ENCODE data around the gene E2F4. TPM values are rescaled to one million over a fixed set of nuclear protein-coding genes. Genes with fewer than 3 reads are reported as not detected.
A peak's percentile ranks its signal among the peaks of the same experiment; 100 is the strongest.

E2F4 gene
- total and polyA plus RNA-seq, 2 donors (not counting 1 experiment from before 2014, with no cell fraction given) = 106 to 188 TPM

- H3K9ac ChIP-seq (ENCODE audit: low read length) = peak overlapping the region; percentile 83
- peak overlapping the region; percentile 86 for H3K4me2 ChIP-seq (replicated peaks; ENCODE audit: low read depth, low read length, poor library complexity, severe bottlenecking)
- ChIA-PET POLR2A (interaction anchor here (2.3 to 3.7 kb wide), 2 partner anchors 17 to 20 kb away, joined by 27 to 30 read pairs; partner anchors contain the start of genes FHOD1 and SLC9A5), CTCF (interaction anchor here (0.7 to 4.2 kb wide), 10 partner anchors 18 to 262 kb away, joined by 3 to 33 read pairs (median 3); partner anchors contain the start of genes FHOD1, KCTD19, LRRC36 and SLC9A5)
- Mint-ChIP-seq H3K27ac (peak overlapping the region; percentile 100), H3K27me3 (no peaks in the 10 kb centered on the region), H3K4me1 (peaks cover 29% of the 10 kb centered on the region), H3K4me3 (peak overlapping the region; percentile 100), H3K9me3 (ENCODE audit: insufficient read depth) (no peaks in the 10 kb centered on the region)
- H2AFZ ChIP-seq (ENCODE audit: insufficient read depth, low read depth, low read length, poor library complexity, severe bottlenecking) = peak overlapping the region; percentile 92
- TF ChIP-seq EZH2 (IDR thresholded peaks at IDR 0.05; ENCODE audit: borderline replicate concordance, insufficient read depth, low read depth, low read length, poor library complexity, severe bottlenecking) (no peak), CTCF (IDR thresholded peaks at IDR 0.05) (no peak)
- peaks cover 2 to 34% of the 10 kb centered on the region in 2 experiments for H3K36me3 ChIP-seq (replicated peaks in 1 of 2; ENCODE audit: control extremely low read depth in 1 of 2, control insufficient read depth in 1 of 2, extremely low read depth in 1 of 2, insufficient read depth in 2 of 2, low read length in 1 of 2)
- 13% methylated on average over 8 of the region's 12 CpGs for WGBS (ENCODE audit: insufficient coverage)
- no peaks in the 10 kb centered on the region for H3K27me3 ChIP-seq (replicated peaks in 1 of 4; ENCODE audit: control extremely low read depth in 1 of 4, control insufficient read depth in 3 of 4, insufficient read depth in 4 of 4, low read length in 3 of 4)
- ATAC-seq (ENCODE audit: low read depth) = no peak
- peak overlapping the region; percentile 52 to 82 for H3K27ac ChIP-seq (ENCODE audit: low read length in 2 of 2)
- peak overlapping the region; percentile 77 to 99 (median 86) for H3K4me3 ChIP-seq (ENCODE audit: control extremely low read depth in 1 of 5, extremely low read depth in 1 of 5, insufficient read depth in 1 of 5, low read depth in 2 of 5, low read length in 4 of 5)
- DNase-seq = no peak
- intact Hi-C loops (cut with micrococcal nuclease) = loop anchor here (1.0 to 2.0 kb wide), 5 partner anchors 20 to 619 kb away; partner anchors contain the start of genes CENPT, E2F4, FBXL8 and FHOD1
- no peaks in the 10 kb centered on the region for H3K9me3 ChIP-seq (ENCODE audit: control extremely low read depth in 1 of 3, control insufficient read depth in 2 of 3, insufficient read depth in 1 of 3, low read length in 2 of 3)
- peaks cover 19% of the 10 kb centered on the region for H4K20me1 ChIP-seq (ENCODE audit: control insufficient read depth, insufficient read depth, low read length, poor library complexity, severe bottlenecking)
- peaks cover 17% of the 10 kb centered on the region for H3K79me2 ChIP-seq (ENCODE audit: control insufficient read depth, insufficient read depth, low read length)
- peaks cover 15 to 22% of the 10 kb centered on the region in 2 donors for H3K4me1 ChIP-seq (ENCODE audit: control insufficient read depth in 2 of 2, insufficient read depth in 2 of 2, low read length in 2 of 2)
Measured at GRCh38 chr16:67227567-67227921, 35.6 kb downstream of the E2F4 start.

GRCh38 chr16:67228034-67228785 is 36.3 kb downstream of the E2F4 start:
- peak overlapping the region; percentile 86 for H3K4me2 ChIP-seq (replicated peaks; ENCODE audit: low read depth, low read length, poor library complexity, severe bottlenecking)
- H3K9ac ChIP-seq (ENCODE audit: low read length) = no peak overlapping the region
- peak overlapping the region; percentile 100 for H3K27ac Mint-ChIP-seq
- H3K9me3 ChIP-seq (ENCODE audit: control extremely low read depth in 1 of 3, control insufficient read depth in 2 of 3, insufficient read depth in 1 of 3, low read length in 2 of 3) = no peaks in the 10 kb centered on the region
- H3K4me3 Mint-ChIP-seq = peak overlapping the region; percentile 100
- ChIA-PET CTCF (interaction anchor here (0.6 to 4.2 kb wide), 6 partner anchors 17 to 548 kb away, joined by 3 to 33 read pairs (median 3); partner anchors contain the start of genes FHOD1, KCTD19, LRRC36 and SLC9A5), POLR2A (interaction anchor here (2.3 to 3.7 kb wide), 2 partner anchors 16 to 20 kb away, joined by 27 to 30 read pairs; partner anchors contain the start of genes FHOD1 and SLC9A5)
- H3K9me3 Mint-ChIP-seq (ENCODE audit: insufficient read depth) = no peaks in the 10 kb centered on the region
- H3K79me2 ChIP-seq (ENCODE audit: control insufficient read depth, insufficient read depth, low read length) = peaks cover 17% of the 10 kb centered on the region
- H3K4me1 ChIP-seq (ENCODE audit: control insufficient read depth in 2 of 2, insufficient read depth in 2 of 2, low read length in 2 of 2) = peaks cover 15 to 22% of the 10 kb centered on the region in 2 donors
- TF ChIP-seq CTCF (IDR thresholded peaks at IDR 0.05) (no peak), EZH2 (IDR thresholded peaks at IDR 0.05; ENCODE audit: borderline replicate concordance, insufficient read depth, low read depth, low read length, poor library complexity, severe bottlenecking) (no peak)
- no peak overlapping the region for H3K27ac ChIP-seq (ENCODE audit: low read length in 2 of 2)
- H3K36me3 ChIP-seq (replicated peaks in 1 of 2; ENCODE audit: control extremely low read depth in 1 of 2, control insufficient read depth in 1 of 2, extremely low read depth in 1 of 2, insufficient read depth in 2 of 2, low read length in 1 of 2) = peaks cover 0 to 34% of the 10 kb centered on the region in 2 experiments
- peak overlapping the region in 4 of 5 experiments; percentile 77 to 99 (median 92) for H3K4me3 ChIP-seq (ENCODE audit: control extremely low read depth in 1 of 5, extremely low read depth in 1 of 5, insufficient read depth in 1 of 5, low read depth in 2 of 5, low read length in 4 of 5)
- 94% methylated on average over 6 of the region's 9 CpGs for WGBS (ENCODE audit: insufficient coverage)
- peaks cover 19% of the 10 kb centered on the region for H4K20me1 ChIP-seq (ENCODE audit: control insufficient read depth, insufficient read depth, low read length, poor library complexity, severe bottlenecking)
- H2AFZ ChIP-seq (ENCODE audit: insufficient read depth, low read depth, low read length, poor library complexity, severe bottlenecking) = no peak overlapping the region
- H3K4me1 Mint-ChIP-seq = peaks cover 29% of the 10 kb centered on the region
- no peak for ATAC-seq (ENCODE audit: low read depth)
- no peaks in the 10 kb centered on the region for H3K27me3 ChIP-seq (replicated peaks in 1 of 4; ENCODE audit: control extremely low read depth in 1 of 4, control insufficient read depth in 3 of 4, insufficient read depth in 4 of 4, low read length in 3 of 4)
- no peaks in the 10 kb centered on the region for H3K27me3 Mint-ChIP-seq
- DNase-seq = no peak
- intact Hi-C loops (cut with micrococcal nuclease) = no loop called here
